Small intestine (tissue), 7 donors: Measurements from ENCODE around the gene TRAF3. TPM values are rescaled to one million over a fixed set of nuclear protein-coding genes. Genes with fewer than 3 reads are reported as not detected.

Experiments
- DNase-seq, 2 donors: peaks; one replicate each; pipeline versions ENCODE4 v3.0.0 to v3.0.0-alpha.2; 2013
- FAIRE-seq: peaks from 2 replicates; lab custom pipeline; 2012; peaks lifted over from hg19 to GRCh38; lab: Jason Lieb, UNC
- H3K27ac ChIP-seq, 3 donors: one replicate each; pipeline ENCODE4 v1.5.1; 2013; ENCODE audit warnings: low read length in 2 of 3, mild to moderate bottlenecking in 2 of 3, control low read depth in 1 of 3, inconsistent platforms in 1 of 3, low read depth in 1 of 3, moderate library complexity in 1 of 3
- H3K27me3 ChIP-seq, 3 donors: one replicate each; pipeline ENCODE4 v1.6.1; 2013; ENCODE audit warnings: low read length in 3 of 3, inconsistent platforms in 1 of 3; ENCODE audit not compliant: control insufficient read depth in 3 of 3, insufficient read depth in 3 of 3
- H3K36me3 ChIP-seq, 3 donors: one replicate each; pipeline ENCODE4 v1.6.1; 2013; ENCODE audit warnings: low read length in 3 of 3, inconsistent platforms in 1 of 3, low read depth in 1 of 3, mild to moderate bottlenecking in 1 of 3, moderate library complexity in 1 of 3; ENCODE audit not compliant: control insufficient read depth in 3 of 3, insufficient read depth in 2 of 3
- H3K4me1 ChIP-seq, 3 donors: one replicate each; pipeline ENCODE4 v1.6.1; 2013; ENCODE audit warnings: low read length in 2 of 3, inconsistent platforms in 1 of 3, low read depth in 1 of 3, mild to moderate bottlenecking in 1 of 3, moderate library complexity in 1 of 3; ENCODE audit not compliant: control insufficient read depth in 3 of 3, insufficient read depth in 2 of 3
- H3K4me3 ChIP-seq, 3 donors: one replicate each; pipeline ENCODE4 v1.5.1; 2013; ENCODE audit warnings: low read length in 3 of 3, control low read depth in 1 of 3, inconsistent platforms in 1 of 3, low read depth in 1 of 3, mild to moderate bottlenecking in 1 of 3, moderate library complexity in 1 of 3
- H3K9me3 ChIP-seq, 2 donors: one replicate each; pipeline ENCODE4 v1.6.1; 2013; ENCODE audit warnings: low read depth in 1 of 2, low read length in 1 of 2; ENCODE audit not compliant: control insufficient read depth in 2 of 2, insufficient read depth in 1 of 2
- WGBS, 3 donors: extraction: QIAGEN DNeasy Blood & Tissue Kit; methylation state at CpG; one replicate each; pipeline ENCODE4 v1.1.7; 2013; 5-methylcytosine and 5-hydroxymethylcytosine counted together
- polyA plus RNA-seq, 4 donors: library from polyadenylated mRNA; stranded (reverse) in 3 of 4; unstranded in 1 of 4; fragments of 200-250 nt in 3 of 4; fragments of 120-200 nt in 1 of 4; gene quantifications; one replicate each; pipeline versions ENCODE4 v1.2.1 to v1.2.3, GENCODE V29; 2013
- donor health status: healthy with polysubstance abuse.
- donor health status: control.
- donor health status: control.
- donor health status: Bipolar disorder and iron deficiency.
- donor health status: healthy.

The TRAF3 gene
- polyA plus RNA-seq, 4 donors, result 4.0 to 17.9 (median 8.5) TPM

DNA sequence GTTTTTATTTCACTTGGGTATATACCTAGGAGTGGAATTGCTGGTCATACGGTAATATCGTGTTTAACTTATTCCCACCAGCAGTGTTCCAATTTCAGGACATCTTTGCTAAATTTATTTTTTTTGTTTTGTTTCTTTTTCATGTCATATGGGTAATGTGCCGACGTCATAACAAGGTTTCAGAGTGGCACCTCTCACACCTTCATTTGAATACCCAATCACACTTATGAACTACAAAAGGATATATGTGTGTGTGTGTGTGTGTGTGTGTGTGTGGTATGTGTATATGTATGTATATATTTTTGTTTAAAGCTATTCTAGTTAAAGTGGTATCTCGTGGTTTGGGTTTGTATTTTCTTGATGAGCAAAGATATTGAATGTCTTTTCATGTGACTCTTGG is 12.1 kb downstream of the TRAF3 start:
- Histone ChIP-seq H3K9me3 (peaks cover 0 to 12% of the 10 kb centered on the region in 2 donors), H3K36me3 (peaks cover 1 to 11% (median 2%) of the 10 kb centered on the region in 3 donors), H3K27ac (no peak overlapping the region), H3K4me1 (peaks cover 0 to 3% (median 0%) of the 10 kb centered on the region in 3 donors), H3K4me3 (no peak overlapping the region), H3K27me3 (no peaks in the 10 kb centered on the region)
- DNase-seq (no peak), FAIRE-seq (no peak)
- 82 to 93% (median 86%) methylated on average over 5 of the region's 5 CpGs for WGBS, 3 donors

DNA sequence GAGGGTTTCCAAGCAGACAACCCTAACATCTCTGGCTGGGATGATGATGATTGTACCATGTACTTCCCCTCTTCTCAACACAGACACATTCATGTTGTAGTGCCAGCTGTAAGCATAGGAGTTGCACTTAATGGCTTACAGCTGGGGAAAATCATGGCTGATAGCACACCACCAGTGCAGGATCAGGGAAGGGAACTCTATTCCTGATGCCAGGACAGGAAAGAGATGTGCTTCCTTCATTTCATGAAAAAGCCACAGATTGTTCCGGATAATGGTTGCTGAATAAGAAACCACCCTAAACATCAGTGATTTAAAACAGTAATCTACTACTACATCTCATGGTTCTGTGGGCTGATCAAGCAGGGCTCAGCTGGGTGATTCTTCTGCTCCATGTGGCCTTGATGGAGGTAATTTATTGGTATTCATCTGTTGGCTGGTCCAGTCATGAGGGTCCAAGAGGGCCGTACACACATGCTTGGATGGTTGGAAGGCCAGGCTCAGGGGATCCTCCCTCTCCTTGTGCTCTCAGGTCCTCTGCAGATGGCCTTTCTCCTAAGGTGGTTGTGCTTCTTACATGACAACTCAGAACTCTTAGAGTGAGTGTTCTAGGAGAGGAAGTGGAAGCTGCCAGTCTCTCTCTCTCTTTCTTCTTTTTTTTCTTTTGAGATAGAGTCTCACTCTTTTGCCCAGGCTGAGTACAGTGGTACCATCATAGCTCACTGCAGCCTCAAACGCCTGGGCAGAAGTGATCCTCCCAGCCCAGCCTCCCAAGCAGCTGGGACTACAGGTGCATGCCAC is 16.5 kb downstream of the TRAF3 start:
- Histone ChIP-seq H3K27ac (no peak overlapping the region), H3K9me3 (peaks cover 0 to 12% of the 10 kb centered on the region in 2 donors), H3K4me1 (peaks cover 5 to 11% (median 7%) of the 10 kb centered on the region in 3 donors), H3K4me3 (no peak overlapping the region), H3K27me3 (no peaks in the 10 kb centered on the region), H3K36me3 (peaks cover 1 to 25% (median 2%) of the 10 kb centered on the region in 3 donors)
- 94 to 100% (median 96%) methylated on average over 3 of the region's 3 CpGs for WGBS, 3 donors
- FAIRE-seq (no peak), DNase-seq (no peak)

DNA sequence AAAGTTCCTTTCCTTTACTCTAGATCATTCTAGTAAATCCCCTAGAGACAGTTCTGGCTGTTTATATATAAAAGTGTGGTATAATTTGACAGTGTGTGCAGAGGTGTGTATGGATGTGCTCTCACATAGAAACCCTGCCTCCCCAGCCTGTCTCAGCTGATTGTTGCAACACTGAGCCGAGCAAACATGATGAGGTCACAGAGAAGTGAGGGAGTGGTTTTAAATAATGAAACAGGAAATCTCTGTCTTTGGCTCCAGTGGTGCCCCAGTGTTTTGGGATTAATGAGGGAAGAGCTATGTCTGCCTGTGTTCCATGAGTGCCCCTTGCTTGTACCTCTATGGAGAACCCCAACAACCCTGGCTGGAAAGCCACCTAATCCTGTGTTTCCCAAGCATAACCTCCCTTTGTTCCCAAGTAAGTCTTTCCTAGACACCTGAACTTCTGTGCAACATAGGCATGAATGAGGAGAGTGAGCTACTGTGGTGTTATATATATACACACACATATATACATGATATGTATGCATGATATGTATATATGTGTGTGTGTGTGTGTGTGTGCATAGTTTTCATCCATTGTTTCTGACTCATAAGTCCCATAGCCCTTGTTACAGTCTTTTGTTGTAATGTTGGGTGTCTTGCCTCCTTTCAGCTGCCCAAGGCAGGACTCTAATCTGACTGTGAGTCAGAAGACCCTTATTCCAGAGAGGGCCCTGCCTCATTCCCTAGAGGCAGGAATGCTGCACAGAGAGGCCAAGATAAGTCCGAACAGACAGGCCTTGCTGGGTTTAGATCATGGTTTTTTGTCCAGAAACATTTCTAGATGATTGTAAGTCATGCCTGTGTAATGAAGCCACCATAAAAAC is 18.0 kb downstream of the TRAF3 start:
- Histone ChIP-seq H3K9me3 (peaks cover 0 to 12% of the 10 kb centered on the region in 2 donors), H3K27ac (peak overlapping the region; percentile 11 to 87 (median 80)), H3K4me1 (peaks cover 5 to 13% (median 7%) of the 10 kb centered on the region in 3 donors), H3K4me3 (no peak overlapping the region), H3K27me3 (no peaks in the 10 kb centered on the region), H3K36me3 (peaks cover under 1 to 28% (median 1%) of the 10 kb centered on the region in 3 donors)
- 46 to 50% (median 50%) methylated on average over 2 of the region's 2 CpGs for WGBS, 3 donors
- no peak for FAIRE-seq
- peak; percentile 86 to 91 for DNase-seq

DNA sequence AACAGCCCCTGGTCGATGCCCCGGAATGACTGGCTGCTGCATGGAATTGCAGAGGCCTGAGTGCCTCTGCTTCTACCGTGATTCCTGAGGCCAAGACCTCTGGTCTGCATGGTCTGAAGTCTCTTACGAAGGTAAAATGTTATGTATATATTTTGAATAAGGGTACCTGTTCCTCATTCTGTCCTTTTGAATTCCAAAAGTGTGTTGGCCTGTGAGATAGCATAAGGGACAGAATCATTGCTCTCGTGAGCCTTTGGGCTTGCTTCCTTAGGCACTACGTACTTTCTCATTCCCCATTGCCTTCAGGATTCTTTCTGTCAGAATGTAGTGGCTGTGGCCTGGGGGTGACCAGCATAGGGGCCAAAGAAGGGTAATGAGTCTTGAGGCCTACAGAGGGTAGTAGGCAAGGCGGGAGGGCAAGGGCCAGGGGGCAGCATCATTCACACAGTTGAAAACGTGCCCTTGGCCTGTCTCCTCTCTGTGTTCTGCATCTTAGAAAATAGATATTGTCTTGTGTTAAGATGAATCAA is 19.5 kb downstream of the TRAF3 start:
- H3K27ac ChIP-seq, result no peak overlapping the region
- FAIRE-seq, result no peak
- peaks cover 5 to 11% (median 7%) of the 10 kb centered on the region in 3 donors for H3K4me1 ChIP-seq
- H3K36me3 ChIP-seq, result peaks cover 0 to 27% (median 1%) of the 10 kb centered on the region in 3 donors
- no peak for DNase-seq
- 83 to 93% (median 93%) methylated on average over 8 of the region's 8 CpGs for WGBS, 3 donors
- H3K27me3 ChIP-seq, result no peaks in the 10 kb centered on the region
- H3K4me3 ChIP-seq, result no peak overlapping the region
- H3K9me3 ChIP-seq, result peaks cover 0 to 12% of the 10 kb centered on the region in 2 donors

DNA sequence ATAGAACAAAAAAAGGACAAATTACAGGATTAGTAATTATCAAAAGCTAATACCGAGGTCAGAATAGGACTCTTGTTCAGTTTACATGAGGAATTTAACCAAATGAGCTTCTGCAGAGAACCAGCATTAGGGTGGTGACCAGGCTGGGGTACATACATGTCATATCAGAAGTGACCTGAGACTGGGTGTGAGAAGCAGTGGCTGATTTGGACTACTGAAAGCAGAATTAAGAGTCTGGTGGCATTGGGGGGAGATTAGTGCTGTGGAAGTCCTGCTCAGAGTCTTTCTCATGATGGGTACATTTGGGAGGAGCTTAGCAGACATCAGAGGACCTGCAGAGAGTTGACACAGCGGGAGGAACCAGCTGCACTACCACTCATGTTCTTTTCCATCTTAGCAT is 21.7 kb downstream of the TRAF3 start:
- Histone ChIP-seq H3K4me3 (no peak overlapping the region), H3K27ac (no peak overlapping the region), H3K36me3 (peaks cover 0 to 27% (median 0%) of the 10 kb centered on the region in 3 donors), H3K4me1 (peaks cover 5 to 11% (median 7%) of the 10 kb centered on the region in 3 donors), H3K9me3 (peaks cover 0 to 3% of the 10 kb centered on the region in 2 donors), H3K27me3 (no peaks in the 10 kb centered on the region)
- 80 to 83% (median 82%) methylated on average over 2 of the region's 2 CpGs for WGBS, 3 donors
- FAIRE-seq (no peak), DNase-seq (no peak)

DNA sequence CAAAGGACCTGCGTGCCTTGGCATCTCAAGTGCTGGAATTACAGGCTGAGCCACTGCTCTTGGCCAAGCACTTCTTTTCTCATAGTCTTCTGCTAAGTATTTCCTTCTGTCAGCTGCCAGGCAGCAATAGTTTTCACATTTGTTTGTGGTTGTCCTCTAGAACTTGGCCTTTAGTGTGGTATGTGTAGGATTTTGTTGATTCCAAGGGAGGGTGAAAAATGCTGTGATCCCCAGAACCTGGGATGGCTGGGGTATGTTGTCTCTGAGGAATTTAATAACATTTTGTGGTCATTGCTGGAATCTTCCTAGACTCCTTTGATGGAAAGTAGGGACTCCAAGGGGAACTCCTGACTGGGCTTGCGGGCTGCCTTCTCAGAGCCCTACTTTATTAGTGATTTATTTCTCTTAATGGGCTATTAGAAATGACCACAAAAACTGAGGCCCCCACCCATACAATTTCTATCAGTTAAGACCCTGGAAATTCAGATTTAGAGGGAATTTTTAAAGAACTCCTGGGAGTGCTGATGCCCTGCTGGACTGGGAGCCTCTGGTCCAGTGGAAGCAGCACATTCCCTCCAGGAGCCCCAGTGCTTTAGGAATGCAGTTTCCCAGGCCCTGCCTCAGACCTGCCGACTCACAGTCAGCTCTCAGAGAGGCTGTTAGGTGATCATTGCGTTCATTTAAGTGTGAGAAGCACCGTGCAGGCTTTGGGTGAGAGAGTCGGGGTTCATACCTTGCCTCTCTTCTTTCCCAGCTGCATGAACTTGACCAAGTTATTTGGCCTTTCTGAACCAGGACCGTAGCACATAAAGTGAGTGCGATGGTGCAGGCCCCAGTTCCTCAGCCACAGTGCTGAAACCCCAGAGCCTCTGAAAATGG is 22.7 kb downstream of the TRAF3 start:
- WGBS, 3 donors, result 75 to 92% (median 83%) methylated on average over 8 of the region's 8 CpGs

DNA sequence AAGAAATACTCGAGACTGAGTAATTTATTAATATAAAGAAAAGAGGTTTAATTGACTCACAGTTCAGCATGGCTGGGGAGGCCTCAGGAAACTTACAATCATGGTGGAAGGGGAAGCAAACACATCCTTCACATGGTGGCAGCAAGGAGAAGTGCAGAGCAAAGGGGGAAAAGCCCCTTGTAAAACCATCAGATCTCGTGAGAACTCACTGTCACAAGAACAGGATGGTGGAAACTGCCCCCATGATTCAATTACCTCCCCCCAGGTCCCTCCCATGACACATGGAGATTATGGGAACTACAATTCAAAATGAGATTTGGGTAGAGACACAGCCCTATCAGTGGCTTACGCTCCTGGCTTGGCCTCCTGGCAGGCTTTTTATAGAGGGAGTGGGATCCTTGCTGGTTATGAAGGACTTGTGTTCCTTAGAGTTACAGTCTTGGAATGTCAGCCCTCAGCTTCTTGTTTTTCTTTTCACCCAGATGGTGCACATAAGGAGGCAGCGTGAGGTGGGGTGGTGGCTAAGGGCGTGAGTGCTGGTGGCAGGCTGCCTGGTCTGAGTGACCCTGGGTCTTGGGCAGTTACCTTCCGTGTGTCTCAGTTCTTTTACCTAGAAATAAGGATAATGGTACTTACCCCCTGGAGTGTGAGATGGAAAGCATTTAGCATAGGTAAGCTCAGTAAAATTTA is 25.7 kb downstream of the TRAF3 start:
- H3K27me3 ChIP-seq, result no peaks in the 10 kb centered on the region
- H3K36me3 ChIP-seq, result peaks cover 0 to 24% (median 0%) of the 10 kb centered on the region in 3 donors
- FAIRE-seq (no peak), DNase-seq (no peak)
- no peak overlapping the region for H3K4me3 ChIP-seq
- H3K27ac ChIP-seq, result no peak overlapping the region
- H3K4me1 ChIP-seq, result peaks cover 1 to 18% (median 7%) of the 10 kb centered on the region in 3 donors
- no peaks in the 10 kb centered on the region for H3K9me3 ChIP-seq
- 78 to 90% (median 87%) methylated on average over 6 of the region's 6 CpGs for WGBS, 3 donors

More for the DNA sequence above, 22.7 kb downstream of the TRAF3 start:
- no peak overlapping the region for H3K27ac ChIP-seq
- no peak overlapping the region for H3K4me3 ChIP-seq
- peaks cover 0 to 25% (median 0%) of the 10 kb centered on the region in 3 donors for H3K36me3 ChIP-seq
- H3K27me3 ChIP-seq, result no peaks in the 10 kb centered on the region
- peaks cover 5 to 8% (median 7%) of the 10 kb centered on the region in 3 donors for H3K4me1 ChIP-seq
- FAIRE-seq (no peak), DNase-seq (no peak)
- no peaks in the 10 kb centered on the region for H3K9me3 ChIP-seq
